SK-N-SH treated with all-trans-retinoic acid at 6 μM for 48 hours (cell line): ENCODE data around the gene STMN3.

ENCODE experiments used
- RARB ChIP-seq: fragments of 250-450 bp; sonication (Bioruptor Pico); IDR thresholded peaks from 2 replicates; pipeline ENCODE4 v1.8.0; 2021; ENCODE audit warnings: mild to moderate bottlenecking, moderate library complexity
- ZFP30 ChIP-seq: fragments of 450-650 bp; formaldehyde crosslinking; IDR thresholded peaks from 2 replicates; pipeline ENCODE4 v1.5.0; 2022; ENCODE audit warnings: mild to moderate bottlenecking, moderate library complexity
- ZNF8 ChIP-seq: fragments of 450-650 bp; formaldehyde crosslinking; IDR thresholded peaks from 2 replicates; pipeline ENCODE4 v1.5.0; 2020; ENCODE audit warnings: mild to moderate bottlenecking, moderate library complexity
- TF ChIP-seq, protein P1 (sequence below): fragments of 250-450 bp; sonication (Bioruptor Pico); IDR thresholded peaks from 2 replicates; pipeline ENCODE4 v1.8.0; 2021; ENCODE audit warnings: low read depth, mild to moderate bottlenecking, moderate library complexity, borderline replicate concordance

DNA sequence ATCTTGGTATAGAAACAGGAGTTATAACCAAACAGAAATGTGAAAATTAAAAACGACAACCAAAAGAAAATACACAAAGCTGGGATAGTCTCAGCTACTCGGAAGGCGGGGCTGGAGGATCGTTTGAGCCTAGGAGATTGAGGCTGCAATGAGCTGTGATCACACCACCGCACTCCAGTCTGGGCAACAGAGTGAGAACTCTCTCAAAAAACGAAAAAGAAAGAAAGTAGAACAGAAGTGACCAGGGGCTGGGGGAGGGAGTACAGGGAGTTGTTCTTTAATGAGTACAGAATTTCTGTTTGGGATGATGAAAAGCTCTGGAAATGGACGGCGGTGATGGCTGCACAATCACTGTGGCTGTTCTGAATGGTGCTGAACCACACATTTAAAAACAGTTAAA lies 32.2 kb downstream of the STMN3 start:
- no peak for TF ChIP-seq ZFP30 (CRISPR knock-in tag)
- TF ChIP-seq, protein P1, sequence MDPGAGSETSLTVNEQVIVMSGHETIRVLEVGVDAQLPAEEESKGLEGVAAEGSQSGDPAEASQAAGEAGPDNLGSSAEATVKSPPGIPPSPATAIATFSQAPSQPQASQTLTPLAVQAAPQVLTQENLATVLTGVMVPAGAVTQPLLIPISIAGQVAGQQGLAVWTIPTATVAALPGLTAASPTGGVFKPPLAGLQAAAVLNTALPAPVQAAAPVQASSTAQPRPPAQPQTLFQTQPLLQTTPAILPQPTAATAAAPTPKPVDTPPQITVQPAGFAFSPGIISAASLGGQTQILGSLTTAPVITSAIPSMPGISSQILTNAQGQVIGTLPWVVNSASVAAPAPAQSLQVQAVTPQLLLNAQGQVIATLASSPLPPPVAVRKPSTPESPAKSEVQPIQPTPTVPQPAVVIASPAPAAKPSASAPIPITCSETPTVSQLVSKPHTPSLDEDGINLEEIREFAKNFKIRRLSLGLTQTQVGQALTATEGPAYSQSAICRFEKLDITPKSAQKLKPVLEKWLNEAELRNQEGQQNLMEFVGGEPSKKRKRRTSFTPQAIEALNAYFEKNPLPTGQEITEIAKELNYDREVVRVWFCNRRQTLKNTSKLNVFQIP, result no peak
- no peak for TF ChIP-seq RARB (CRISPR knock-in tag)
- no peak for TF ChIP-seq ZNF8 (CRISPR knock-in tag)
